Tibial nerve (tissue), 4 donors: ENCODE data around the gene TPRG1L.

Experiments used
- EP300 ChIP-seq, 2 donors: sonication (generic); formaldehyde crosslinking; IDR thresholded peaks; one replicate each; pipeline ENCODE4 v1.6.1; 2017; ENCODE audit warnings: antibody characterized with exemption in 2 of 2, mild to moderate bottlenecking in 1 of 2
- POLR2A ChIP-seq, 2 donors: fragments of 450-650 bp; IDR thresholded peaks; one replicate each; pipeline ENCODE4 v1.6.1; 2017; ENCODE audit warnings: antibody characterized with exemption in 2 of 2, mild to moderate bottlenecking in 2 of 2, moderate library complexity in 2 of 2
- TF ChIP-seq, protein P1 (sequence below), 5 experiments: fragments of 200-600 bp in 3 of 5; fragments of 450-650 bp in 2 of 5; sonication (generic) in 3 of 5; IDR thresholded peaks; one replicate each; pipeline ENCODE4 v1.5.1; 2016 to 2019; ENCODE audit warnings: antibody characterized with exemption in 5 of 5, mild to moderate bottlenecking in 3 of 5, moderate library complexity in 2 of 5

DNA sequence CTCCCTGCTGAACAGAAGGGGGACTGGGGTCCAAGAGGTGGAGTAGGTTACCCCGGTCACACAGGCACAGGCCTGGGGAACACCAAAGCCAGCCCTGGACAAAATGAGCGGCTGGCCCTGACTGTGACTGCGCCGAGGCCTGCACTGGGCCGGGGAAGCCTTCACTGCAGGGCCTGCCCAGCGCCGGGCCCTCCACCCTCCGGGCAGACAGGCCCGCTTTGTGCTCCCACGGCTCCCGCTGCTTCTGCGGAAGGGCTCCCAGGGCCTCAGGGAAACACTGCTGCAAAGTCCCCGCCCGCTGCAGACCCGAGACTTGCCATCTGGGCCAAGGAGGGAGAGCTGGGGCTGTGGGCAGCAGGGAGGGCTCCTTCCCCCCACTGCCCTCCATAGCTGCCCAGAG, 48.8 kb upstream of the TPRG1L start:
- TF ChIP-seq, protein P1, sequence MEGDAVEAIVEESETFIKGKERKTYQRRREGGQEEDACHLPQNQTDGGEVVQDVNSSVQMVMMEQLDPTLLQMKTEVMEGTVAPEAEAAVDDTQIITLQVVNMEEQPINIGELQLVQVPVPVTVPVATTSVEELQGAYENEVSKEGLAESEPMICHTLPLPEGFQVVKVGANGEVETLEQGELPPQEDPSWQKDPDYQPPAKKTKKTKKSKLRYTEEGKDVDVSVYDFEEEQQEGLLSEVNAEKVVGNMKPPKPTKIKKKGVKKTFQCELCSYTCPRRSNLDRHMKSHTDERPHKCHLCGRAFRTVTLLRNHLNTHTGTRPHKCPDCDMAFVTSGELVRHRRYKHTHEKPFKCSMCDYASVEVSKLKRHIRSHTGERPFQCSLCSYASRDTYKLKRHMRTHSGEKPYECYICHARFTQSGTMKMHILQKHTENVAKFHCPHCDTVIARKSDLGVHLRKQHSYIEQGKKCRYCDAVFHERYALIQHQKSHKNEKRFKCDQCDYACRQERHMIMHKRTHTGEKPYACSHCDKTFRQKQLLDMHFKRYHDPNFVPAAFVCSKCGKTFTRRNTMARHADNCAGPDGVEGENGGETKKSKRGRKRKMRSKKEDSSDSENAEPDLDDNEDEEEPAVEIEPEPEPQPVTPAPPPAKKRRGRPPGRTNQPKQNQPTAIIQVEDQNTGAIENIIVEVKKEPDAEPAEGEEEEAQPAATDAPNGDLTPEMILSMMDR (IDR thresholded peaks at IDR 0.05), result no peak
- TF ChIP-seq POLR2A (IDR thresholded peaks at IDR 0.05) (no peak), EP300 (IDR thresholded peaks at IDR 0.05) (no peak)
